Gastroesophageal sphincter (tissue), 3 donors: ENCODE data around the gene C17orf100.

Source experiments
- CTCF ChIP-seq, 4 experiments: fragments of 200-600 bp in 2 of 4; fragments of 450-650 bp in 2 of 4; sonication (generic) in 1 of 4; IDR thresholded peaks; one replicate each; pipeline ENCODE4 v1.5.1; 2017 to 2019; ENCODE audit warnings: antibody characterized with exemption in 4 of 4, mild to moderate bottlenecking in 2 of 4, moderate library complexity in 2 of 4
- EP300 ChIP-seq: sonication (generic); formaldehyde crosslinking; IDR thresholded peaks from one replicate; pipeline ENCODE4 v1.6.1; 2017; ENCODE audit warnings: antibody characterized with exemption, mild to moderate bottlenecking
- POLR2A ChIP-seq, 2 donors: fragments of 450-650 bp; IDR thresholded peaks; one replicate each; pipeline ENCODE4 v1.6.1; 2017; ENCODE audit warnings: antibody characterized with exemption in 2 of 2, mild to moderate bottlenecking in 2 of 2, moderate library complexity in 1 of 2
- POLR2AphosphoS5 ChIP-seq: sonication (generic); formaldehyde crosslinking; IDR thresholded peaks from one replicate; pipeline ENCODE4 v1.6.1; 2017; ENCODE audit warnings: antibody characterized with exemption

- TF ChIP-seq CTCF (IDR thresholded peaks at IDR 0.05): no peak
- TF ChIP-seq EP300: no peak
- TF ChIP-seq POLR2A (IDR thresholded peaks at IDR 0.05): no peak
- TF ChIP-seq POLR2AphosphoS5: no peak
Measured at GRCh38 chr17:6702567-6703215, 51.1 kb downstream of the C17orf100 start.
